Measurements from ENCODE around the gene GPC5.
"Not testable (repeated sequence)": the region's sequence is repeated elsewhere in the genome, so short reads cannot be mapped to it uniquely, and the experiment has no call there.

GPC5 gene

DNA sequence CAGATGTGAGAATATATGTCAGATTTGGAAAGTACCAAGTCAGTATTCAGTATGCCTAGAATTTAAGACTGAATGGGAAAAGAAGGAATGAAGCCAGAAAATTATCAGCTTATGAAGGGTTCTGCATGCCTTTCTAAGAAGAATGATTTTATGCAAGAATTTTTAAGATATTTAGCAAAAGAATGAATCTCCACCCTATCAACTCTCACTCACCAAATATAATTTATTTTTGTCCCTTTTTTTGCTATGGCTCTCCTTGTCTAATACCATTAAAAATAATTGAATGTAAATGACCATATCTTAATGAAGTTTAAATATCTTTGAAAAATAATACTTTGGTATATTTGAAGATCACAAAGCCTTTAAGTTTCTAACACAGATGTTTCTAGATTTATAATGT is 1215.5 kb downstream of the GPC5 start:
- no peak for DNase-seq

- DNase-seq, result no peak
These were observed 1223.6 kb downstream of the GPC5 start for GRCh38 chr13:92621985-92622384.

DNA sequence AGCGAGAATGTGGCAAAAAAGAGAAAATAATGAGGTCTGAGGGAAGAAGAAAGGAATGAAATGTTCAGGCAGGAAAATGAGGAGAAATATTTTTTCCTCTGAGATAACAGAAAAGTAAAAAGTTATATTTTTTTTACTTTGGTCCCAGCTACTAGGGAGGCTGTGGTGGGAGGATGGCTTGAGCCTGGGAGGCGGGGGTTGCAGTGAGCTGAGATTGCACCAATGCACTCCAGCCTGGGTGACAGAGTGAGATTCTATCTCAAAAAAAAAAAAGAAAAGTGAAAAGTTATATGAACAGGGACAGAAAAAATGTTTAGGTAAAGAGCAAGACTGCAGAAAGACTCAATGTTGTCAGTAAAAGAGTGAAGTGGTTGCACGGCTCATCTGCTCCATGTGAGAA is 1224.5 kb downstream of the GPC5 start:
- DNase-seq, result no peak

DNA sequence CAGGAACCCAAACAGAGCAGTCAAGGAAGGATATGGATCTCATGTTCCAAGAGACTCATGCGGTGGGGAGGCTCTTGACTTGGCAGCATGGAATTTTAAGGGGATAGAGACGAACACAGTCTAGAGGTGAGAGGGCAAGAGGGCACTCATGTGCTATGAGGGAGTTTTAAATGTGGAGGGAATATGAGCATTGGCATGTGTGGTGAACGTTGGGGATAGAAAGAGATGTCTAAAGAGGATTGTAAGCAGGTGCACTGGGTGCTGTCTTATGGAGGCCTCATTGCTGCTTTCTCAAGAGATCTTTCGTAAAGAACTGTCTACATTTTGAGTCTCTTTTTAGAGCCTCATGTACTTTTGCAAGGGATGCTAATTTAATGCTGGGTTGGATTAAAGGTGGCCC is 1227.9 kb downstream of the GPC5 start:
- DNase-seq, result no peak

GRCh38 chr13:92640936-92641335 is 1242.5 kb downstream of the GPC5 start:
- no peak for DNase-seq

GRCh38 chr13:92649140-92649813 is 1250.9 kb downstream of the GPC5 start:
- DNase-seq, result no peak

DNA sequence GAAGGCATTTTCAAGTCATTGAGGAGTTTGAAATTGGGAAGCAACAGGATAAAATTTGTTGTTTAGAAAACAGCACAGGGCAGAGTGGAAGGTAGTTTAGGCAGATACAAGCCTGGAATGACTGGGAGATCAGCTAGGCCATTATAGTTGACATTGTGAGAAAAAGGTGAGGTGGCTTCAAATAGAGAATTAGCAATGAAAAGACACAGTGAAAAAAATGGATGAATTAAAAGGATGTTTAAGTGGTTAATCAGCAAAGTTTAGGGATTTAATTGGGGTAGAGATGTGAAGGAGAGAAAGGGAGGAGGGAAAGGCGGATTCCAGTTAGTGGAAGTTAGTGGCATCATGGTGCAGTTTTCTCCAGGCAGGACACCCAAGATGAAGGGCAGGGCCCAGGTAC is 1257.7 kb downstream of the GPC5 start:
- no peak for DNase-seq

DNA sequence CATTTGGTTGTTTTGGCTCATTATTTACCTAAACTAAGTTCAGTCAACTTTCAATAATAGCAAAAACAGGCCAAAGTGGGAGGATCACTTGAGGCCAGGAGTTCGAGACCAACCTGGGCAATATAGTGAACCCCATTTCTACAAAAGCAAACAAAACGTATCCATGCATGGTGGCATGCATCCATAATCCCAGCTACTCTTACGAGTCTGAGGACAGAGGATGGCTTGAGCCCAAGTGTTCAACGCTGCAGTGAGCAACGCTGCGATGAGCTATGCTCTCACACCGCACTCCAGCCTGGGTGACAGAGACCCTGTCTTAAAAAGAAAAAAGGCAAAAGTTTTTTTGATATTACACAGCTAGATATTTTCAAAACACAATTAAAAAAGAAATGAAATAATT is 1258.2 kb downstream of the GPC5 start:
- no peak for DNase-seq

DNA sequence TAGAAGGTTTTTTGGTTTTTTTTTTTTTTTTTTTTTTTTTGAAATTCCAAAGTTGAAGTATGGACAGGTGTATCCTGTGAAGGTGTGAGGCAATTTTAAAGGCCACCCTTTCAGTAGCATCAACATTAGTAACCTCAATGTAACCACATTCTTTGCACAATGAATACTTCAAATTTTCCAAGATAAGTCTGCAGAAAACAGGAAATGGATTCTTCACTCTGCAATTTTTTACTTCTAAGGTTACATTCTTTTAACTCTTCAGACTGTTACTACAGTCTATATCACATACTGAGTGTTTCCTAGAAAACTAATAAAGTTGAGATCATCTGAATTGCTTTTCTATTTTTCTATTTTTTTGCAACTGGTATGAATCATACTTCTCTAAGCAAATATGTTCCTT is 1259.1 kb downstream of the GPC5 start:
- no peak for DNase-seq

GRCh38 chr13:92658293-92658692 is 1259.9 kb downstream of the GPC5 start:
- no peak for DNase-seq

GRCh38 chr13:92661406-92661805 is 1263.0 kb downstream of the GPC5 start:
- no peak for DNase-seq

DNA sequence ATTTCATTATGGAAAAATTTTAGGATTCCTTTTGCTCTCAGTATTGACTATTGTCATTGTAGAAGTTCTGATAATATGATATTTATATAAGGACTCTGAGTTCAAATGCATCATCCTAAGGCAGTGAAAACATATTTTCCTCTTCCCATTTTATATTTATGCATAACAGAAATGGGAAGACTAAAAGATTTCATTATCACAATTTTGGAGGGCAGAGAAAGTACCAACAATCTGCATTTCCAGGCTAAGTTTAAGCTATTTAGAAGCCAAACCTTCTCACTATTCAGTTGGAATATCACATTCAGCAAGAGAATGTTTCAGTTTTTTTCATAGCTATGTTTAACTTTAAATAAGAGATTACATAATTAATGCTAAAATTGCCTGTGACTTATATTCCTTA is 1269.7 kb downstream of the GPC5 start:
- no peak for DNase-seq

DNA sequence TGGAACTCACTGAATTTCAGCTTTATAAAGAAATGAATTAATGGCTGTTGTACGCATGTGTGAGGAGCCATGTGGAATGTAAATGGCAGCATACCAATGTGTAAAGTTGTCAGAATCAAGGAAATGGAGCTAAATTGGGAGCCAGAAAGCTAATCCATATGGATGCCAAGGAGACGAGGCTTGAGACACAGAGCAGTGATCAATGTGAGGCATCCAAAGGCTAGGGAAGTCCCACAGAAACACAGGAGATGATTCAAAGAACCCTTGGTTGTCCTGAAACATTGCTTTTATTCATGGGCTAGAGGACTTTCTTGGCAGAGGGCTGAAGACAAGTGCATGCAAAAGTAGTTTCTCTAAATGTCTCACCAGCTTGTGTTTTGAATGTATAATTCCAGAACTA is 1271.7 kb downstream of the GPC5 start:
- DNase-seq, result no peak

GRCh38 chr13:92671821-92672220 is 1273.4 kb downstream of the GPC5 start:
- no peak for DNase-seq

- no peak for DNase-seq
These were observed 1277.8 kb downstream of the GPC5 start for GRCh38 chr13:92676246-92676645.

DNA sequence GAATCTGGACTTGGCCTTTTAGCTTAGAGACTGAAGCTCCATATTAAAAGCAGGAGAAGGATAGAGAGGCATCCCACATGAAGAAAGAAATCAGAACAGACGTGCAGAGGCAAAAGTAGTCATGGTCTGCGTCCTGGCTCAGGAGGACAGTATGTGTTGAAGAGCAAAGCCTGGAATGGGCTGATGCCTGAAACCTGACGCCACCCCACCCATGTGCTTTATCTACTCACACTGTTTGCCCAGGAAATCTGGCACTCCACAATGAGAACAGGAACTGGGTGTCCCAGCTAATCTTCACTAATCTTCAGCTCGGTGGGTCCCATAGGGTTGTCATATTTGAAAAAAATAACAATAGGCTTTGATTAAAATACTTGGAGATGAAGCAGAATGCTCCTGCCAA is 1279.2 kb downstream of the GPC5 start:
- DNase-seq, result no peak

DNA sequence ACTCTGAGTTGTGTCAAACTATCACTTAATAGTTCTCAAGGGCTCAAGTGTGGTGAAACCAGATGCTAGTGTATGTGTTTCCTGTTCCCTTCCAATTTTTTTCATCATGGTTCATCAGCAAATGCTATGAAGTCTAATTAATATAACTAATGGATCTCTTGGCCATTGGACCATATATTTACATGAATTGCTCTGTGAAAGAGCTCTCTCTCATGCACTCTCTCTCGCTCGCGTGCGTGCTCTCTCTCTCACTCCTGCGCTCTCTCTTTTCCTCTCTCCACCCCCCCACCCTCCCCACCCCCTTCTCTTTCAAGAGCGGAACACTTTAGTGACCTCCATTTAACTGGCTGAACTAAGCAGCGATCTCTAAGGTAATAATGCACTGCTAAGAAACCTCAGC is 1281.2 kb downstream of the GPC5 start:
- no peak for DNase-seq

DNA sequence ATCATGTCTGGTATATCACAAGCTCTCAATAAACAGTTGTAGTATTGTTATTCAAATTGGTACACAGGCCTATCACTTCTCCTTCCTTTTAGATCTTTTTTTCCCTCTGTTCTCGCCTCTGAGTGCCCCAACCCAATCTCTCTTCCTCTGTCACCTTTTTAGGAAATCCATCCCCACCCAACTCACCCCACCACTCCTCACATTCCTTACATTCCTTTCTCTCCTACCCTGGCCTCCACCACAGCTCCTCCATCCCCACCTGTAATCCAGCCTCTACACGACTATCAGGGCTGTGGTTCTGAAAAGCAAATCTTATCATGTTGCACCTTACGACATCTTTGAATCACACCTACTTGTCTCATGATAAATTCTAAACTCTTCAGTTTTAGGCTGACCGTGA is 1282.8 kb downstream of the GPC5 start:
- no peak for DNase-seq

- DNase-seq, result no peak
These were observed 1284.6 kb downstream of the GPC5 start for GRCh38 chr13:92682832-92683517.

DNA sequence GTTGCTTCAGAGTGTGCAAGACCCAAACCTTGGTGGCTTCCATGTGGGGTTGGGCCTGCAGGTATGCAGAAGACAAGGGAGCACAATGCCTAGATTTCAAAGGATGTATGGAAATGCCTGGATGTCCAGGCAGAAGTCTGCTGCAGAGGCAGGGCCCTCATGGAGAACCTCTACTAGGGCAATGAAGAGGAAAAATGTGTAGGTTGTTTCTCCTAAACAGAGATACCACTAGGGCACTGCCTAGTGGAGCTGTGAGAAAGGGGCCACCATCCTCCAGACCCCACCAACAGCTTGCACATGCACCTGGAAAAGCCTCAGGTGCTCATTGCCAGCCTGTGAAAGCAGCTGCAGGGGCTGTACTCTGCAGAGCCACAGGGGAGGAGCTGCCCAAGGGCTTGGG is 1295.6 kb downstream of the GPC5 start:
- DNase-seq, result no peak

DNA sequence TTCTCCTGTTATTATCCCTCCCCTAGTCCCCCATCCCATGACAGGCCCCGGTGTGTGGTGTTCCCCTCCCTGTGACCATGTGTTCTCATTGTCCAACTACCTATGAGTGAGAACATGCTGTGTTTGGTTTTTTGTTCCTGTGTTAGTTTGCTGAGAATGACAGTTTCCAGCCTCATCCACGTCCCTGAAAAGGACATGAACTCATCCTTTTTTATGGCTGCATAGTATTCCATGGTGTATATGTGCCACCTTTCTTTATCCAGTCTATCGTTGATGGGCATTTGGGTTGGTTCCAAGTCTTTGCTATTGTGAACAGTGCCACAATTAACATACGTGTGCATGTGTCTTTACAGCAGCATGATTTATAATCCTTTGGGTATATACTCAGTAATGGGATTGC is 1297.4 kb downstream of the GPC5 start:
- not testable (repeated sequence) for DNase-seq

DNA sequence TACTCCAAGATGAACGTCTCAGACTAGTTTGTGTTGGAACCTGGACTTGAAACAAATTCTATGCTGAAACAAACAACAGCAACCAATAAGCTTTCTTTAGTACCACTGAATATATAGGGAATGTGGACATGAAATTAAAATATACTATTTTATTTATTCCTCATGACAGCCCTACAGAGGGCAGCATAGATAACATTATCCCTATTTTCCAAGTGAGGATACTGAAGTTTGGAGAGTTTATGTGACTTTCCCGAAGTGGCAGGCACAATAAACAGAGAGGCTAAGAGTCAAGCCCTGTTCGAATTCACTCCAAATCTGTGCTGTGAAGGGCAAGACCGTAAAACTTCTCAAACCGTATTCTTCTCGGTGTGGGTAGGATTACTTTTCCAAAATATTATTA is 1318.3 kb downstream of the GPC5 start:
- DNase-seq, result no peak

DNA sequence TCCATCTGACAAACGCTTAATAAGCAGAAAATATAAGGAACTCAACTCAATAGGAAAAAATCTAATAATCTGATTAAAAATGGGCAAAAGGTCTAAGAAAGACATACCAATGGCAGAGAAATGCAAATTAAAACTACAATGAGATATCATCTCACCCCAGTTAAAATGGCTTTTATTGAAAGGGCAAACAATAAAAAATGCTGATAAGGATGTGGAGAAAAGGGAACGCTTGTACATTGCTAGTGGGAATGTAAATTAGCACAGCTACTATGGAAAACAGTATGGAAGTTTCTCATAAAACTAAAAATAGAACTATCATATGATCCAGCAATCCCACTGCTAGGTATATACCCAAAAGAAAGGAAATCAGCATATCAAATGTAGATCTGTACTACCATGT is 1319.4 kb downstream of the GPC5 start:
- DNase-seq, result no peak

DNA sequence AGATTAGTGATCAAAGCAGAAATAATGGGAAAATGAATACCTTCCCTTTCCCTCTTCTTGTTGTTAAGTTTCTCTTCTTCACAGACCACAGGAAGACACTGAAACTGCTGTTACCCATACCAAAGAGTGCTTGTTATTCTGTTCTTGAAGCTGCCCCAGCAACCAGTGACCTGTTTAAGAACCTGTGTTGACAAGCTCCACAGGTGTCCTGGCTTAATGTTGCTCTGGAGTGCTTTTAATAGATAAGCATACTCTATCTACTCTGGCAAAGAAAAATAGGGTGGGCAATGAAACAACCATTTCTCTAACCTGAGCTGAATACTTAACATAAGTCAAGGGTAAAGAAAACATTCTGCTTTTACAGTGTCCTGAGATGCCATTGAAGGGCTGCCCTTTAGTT is 1321.4 kb downstream of the GPC5 start:
- DNase-seq, result no peak

DNA sequence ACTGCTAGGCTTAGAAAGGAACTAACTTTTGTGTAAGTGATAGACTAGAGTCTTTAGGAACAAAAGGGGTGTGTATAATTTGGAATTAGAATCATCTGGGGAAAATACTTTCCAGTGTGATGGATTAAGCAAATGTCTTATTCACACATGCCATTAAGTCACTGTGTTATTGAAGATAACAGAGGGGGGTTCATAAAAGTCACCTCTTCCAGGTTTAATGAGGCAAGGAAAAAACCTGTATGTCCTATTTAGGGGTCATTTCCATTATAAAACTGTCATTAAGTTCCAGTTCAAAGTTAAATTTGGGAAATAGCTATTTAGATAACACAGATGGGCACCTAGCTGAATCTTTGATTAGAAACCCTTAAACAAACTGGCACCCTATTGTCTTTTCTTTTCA is 1323.2 kb downstream of the GPC5 start:
- DNase-seq, result no peak
